Peyer's patch (tissue), 4 donors: ENCODE results near the gene LCN9.

Experiments
- POLR2A ChIP-seq, 2 donors: fragments of 450-650 bp; IDR thresholded peaks; one replicate each; pipeline ENCODE4 v1.5.1; 2017; ENCODE audit warnings: antibody characterized with exemption in 2 of 2, mild to moderate bottlenecking in 2 of 2, moderate library complexity in 2 of 2
- TF ChIP-seq, protein P1 (sequence below), 6 experiments: fragments of 450-650 bp in 4 of 6; fragments of 200-600 bp in 2 of 6; sonication (generic) in 1 of 6; IDR thresholded peaks; one replicate each; pipeline ENCODE4 v1.5.1; 2017 to 2019; ENCODE audit warnings: antibody characterized with exemption in 6 of 6, mild to moderate bottlenecking in 3 of 6, moderate library complexity in 1 of 6

DNA sequence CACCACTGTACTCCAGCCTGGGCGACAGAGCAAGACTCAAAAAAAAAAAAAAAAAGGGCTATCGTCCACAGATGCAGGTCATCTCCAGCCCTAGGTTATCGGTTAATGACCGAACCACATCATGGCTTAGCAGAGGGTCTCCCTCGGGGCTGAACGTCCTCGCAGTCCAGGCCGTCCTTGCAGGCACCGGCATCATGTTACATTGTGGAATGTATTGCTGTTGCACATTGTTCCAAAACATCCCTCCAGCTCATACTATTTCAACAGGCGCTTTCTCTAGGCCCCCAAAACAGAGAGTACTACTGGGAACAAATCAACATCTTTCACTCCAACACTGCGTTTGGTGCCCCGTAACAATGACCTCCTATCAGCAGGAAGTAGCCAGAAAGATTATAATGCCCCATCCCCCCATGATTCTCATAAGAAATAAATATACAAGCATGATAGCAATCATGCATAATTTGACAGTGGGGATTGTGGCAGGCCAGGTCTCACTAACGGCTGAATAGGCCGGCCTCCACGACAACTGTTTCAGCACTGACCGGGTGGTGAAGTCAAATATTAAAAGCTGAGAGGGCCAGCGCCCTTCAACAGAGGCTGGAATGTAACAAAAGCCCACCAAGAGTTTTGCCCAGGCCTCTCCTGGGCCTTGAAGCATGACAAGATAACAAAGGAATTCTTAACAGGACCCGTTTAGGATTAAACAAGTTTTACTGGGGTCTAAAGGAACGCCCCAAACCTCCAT, 1.1 kb upstream of the LCN9 start:
- TF ChIP-seq, protein P1, sequence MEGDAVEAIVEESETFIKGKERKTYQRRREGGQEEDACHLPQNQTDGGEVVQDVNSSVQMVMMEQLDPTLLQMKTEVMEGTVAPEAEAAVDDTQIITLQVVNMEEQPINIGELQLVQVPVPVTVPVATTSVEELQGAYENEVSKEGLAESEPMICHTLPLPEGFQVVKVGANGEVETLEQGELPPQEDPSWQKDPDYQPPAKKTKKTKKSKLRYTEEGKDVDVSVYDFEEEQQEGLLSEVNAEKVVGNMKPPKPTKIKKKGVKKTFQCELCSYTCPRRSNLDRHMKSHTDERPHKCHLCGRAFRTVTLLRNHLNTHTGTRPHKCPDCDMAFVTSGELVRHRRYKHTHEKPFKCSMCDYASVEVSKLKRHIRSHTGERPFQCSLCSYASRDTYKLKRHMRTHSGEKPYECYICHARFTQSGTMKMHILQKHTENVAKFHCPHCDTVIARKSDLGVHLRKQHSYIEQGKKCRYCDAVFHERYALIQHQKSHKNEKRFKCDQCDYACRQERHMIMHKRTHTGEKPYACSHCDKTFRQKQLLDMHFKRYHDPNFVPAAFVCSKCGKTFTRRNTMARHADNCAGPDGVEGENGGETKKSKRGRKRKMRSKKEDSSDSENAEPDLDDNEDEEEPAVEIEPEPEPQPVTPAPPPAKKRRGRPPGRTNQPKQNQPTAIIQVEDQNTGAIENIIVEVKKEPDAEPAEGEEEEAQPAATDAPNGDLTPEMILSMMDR (IDR thresholded peaks at IDR 0.05): no peak
- no peak for TF ChIP-seq POLR2A (IDR thresholded peaks at IDR 0.05)
